ENCODE measurements around the gene TARBP1.
"Not testable (repeated sequence)": the region's sequence is repeated elsewhere in the genome, so short reads cannot be mapped to it uniquely, and the experiment has no call there.

The TARBP1 gene, protein sequence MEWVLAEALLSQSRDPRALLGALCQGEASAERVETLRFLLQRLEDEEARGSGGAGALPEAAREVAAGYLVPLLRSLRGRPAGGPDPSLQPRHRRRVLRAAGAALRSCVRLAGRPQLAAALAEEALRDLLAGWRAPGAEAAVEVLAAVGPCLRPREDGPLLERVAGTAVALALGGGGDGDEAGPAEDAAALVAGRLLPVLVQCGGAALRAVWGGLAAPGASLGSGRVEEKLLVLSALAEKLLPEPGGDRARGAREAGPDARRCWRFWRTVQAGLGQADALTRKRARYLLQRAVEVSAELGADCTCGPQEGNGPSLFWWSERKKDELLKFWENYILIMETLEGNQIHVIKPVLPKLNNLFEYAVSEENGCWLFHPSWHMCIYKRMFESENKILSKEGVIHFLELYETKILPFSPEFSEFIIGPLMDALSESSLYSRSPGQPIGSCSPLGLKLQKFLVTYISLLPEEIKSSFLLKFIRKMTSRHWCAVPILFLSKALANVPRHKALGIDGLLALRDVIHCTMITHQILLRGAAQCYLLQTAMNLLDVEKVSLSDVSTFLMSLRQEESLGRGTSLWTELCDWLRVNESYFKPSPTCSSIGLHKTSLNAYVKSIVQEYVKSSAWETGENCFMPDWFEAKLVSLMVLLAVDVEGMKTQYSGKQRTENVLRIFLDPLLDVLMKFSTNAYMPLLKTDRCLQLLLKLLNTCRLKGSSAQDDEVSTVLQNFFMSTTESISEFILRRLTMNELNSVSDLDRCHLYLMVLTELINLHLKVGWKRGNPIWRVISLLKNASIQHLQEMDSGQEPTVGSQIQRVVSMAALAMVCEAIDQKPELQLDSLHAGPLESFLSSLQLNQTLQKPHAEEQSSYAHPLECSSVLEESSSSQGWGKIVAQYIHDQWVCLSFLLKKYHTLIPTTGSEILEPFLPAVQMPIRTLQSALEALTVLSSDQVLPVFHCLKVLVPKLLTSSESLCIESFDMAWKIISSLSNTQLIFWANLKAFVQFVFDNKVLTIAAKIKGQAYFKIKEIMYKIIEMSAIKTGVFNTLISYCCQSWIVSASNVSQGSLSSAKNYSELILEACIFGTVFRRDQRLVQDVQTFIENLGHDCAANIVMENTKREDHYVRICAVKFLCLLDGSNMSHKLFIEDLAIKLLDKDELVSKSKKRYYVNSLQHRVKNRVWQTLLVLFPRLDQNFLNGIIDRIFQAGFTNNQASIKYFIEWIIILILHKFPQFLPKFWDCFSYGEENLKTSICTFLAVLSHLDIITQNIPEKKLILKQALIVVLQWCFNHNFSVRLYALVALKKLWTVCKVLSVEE (N-terminal part only)

DNA sequence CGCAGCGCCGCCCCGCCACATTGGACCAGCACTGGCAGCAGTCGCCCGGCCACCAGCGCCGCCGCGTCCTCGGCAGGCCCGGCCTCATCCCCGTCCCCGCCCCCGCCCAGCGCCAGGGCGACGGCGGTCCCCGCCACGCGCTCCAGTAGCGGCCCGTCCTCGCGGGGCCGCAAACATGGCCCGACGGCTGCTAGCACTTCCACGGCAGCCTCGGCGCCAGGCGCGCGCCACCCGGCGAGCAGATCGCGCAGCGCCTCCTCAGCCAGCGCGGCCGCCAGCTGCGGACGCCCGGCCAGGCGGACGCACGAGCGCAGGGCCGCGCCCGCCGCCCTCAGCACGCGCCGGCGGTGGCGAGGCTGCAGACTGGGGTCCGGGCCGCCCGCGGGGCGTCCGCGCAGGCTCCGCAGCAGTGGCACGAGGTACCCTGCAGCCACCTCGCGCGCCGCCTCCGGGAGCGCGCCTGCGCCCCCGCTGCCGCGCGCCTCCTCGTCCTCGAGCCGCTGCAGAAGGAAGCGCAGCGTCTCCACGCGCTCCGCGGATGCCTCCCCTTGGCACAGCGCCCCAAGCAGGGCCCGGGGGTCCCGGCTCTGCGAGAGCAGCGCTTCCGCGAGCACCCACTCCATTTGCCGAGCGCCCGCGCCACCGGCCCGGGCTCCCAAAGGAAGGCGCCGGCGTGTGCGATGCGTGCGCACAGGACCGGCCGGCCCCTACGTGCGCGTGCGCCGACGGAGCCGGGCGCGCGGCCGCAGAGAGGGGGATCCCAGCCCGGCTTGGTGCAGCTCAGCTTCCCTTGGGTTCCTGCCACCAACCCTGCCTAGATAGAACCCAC, at the start of gene TARBP1:
Gene TARBP1 (minus strand): TSS at position 699 of the 829 bp plus-strand sequence. CDS start 76 bp downstream, at position 623.
- peak; percentile 73 for DNase-seq

DNA sequence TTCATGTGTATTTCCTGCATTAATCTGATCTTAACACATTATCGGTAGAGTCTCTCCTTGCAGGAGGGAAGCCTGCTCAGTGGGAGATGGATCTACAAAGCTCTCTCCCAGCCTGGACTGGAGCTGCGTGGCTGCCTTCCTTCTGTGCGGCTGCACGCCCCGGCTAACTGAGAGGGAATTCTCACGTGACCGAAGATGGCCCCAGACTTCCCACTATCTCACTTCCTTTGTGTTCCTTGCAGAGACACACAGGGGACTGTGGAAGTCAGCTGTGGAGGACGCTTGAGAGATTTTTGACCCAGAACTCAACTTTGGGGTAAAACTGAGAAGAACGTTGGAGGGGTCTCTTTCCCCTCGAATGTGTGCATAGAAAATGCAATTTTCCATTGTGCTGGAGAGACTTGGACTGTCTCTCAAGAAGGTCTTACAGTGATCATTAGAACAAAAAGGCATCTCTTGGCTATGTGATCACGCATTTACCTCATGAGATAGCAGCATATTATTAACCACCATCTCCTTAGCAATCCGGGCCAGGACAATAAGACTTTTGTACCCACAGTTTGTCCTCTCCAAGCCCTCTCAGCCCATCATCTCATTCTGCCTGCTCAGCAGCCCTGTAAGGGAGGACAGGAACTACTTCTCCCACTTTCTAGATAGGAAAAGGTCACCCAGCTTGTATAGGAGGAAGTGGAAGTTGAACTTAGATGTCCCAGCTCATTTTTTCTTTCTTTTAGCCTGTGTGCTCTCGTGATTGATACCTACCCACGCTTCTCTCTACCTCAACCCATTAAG, 49.3 kb upstream of the TARBP1 start:
- no peak for DNase-seq

GRCh38 chr1:234527346-234527745, 48.4 kb upstream of the TARBP1 start:
- no peak for DNase-seq

- peak; percentile 41 for DNase-seq
Observed at GRCh38 chr1:234526922-234527321, 47.9 kb upstream of the TARBP1 start.

- no peak for DNase-seq
Observed at GRCh38 chr1:234525099-234525799, 46.3 kb upstream of the TARBP1 start.

GRCh38 chr1:234521836-234522235, 42.9 kb upstream of the TARBP1 start:
- no peak for DNase-seq

DNA sequence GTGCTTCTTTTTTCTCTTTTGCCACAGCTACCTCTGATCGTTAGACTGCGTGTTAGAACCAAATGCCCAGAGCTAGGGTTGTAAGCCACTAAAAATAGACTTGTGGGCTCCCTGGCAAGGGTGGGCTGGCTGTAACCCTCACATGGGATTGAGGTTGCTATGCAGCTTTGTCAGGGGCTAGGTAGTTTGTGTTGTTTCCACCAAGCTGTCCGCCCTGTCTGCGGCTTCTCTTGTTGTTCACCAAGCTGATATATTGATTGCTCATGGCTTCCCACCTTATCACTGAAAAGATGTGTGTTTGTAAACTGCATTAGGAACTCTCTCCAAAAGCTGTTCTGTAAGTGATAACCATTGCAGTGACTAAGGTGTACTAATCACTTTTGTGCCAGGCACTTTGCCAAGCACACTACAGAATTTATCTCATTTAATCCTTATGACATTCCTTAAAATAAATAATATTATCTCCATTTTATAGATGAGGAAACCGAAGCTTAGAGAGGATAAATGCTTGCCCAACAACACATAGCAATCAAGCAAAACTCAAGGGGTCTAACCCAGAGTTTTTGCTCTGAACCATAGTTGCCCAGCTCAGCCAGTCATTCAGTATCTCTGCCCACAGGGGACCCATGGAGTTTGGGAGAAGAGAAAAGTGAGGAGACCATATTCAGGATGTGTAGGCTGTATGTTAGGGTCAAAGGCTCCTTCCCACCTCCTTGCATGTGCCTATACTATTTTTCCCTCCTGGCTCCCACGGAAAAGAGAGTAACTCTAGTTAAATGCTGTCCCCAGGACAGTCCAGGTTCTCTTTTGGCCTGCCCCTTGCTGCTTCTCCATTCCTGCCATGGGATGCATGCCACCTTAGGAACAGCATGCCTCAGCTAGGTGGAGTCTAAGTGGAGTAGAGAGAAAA, 42.2 kb upstream of the TARBP1 start:
- DNase-seq, result no peak

DNA sequence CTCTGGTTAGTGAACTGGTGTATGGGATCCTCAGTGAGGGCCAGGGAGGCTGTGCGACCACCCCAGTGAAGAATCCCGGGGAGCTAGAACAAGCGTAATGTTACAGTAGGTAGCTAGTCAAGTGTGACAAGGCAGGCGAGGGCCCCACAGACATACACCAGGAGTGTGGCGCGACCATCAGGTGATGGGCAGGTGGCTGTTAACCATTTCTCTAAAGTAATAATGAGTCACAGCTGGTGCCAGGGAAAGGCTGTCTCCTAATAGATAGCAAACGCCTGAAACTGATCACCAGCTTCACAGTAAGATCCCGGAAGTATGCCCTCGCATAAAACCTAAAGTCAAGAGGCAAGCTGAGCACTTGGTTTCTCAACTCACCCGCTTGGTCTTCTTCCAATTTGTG, 40.5 kb upstream of the TARBP1 start:
- DNase-seq, result no peak

DNA sequence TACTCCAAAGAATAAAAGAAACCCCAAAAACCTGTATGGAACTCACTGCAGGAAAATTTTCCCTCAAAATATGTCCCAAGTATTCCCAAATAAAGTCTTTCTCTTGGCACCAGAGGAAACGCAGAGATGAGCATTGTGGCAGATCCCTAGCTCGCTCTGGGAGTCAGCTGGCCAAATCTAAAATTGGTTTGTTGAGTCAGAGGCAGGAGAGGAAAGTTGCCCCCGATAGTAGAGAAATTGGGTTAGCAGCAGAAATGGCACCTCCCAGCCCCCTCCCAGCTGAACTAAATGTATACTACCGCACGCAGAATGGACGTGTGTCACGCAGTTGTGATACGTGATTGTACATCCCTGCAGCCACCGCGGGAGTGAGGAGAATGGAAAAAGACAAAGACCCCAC, 39.9 kb upstream of the TARBP1 start:
- DNase-seq, result no peak

- not testable (repeated sequence) for DNase-seq
Observed at GRCh38 chr1:234518086-234518485, 39.1 kb upstream of the TARBP1 start.

- no peak for DNase-seq
Observed at GRCh38 chr1:234517110-234517802, 38.3 kb upstream of the TARBP1 start.

DNA sequence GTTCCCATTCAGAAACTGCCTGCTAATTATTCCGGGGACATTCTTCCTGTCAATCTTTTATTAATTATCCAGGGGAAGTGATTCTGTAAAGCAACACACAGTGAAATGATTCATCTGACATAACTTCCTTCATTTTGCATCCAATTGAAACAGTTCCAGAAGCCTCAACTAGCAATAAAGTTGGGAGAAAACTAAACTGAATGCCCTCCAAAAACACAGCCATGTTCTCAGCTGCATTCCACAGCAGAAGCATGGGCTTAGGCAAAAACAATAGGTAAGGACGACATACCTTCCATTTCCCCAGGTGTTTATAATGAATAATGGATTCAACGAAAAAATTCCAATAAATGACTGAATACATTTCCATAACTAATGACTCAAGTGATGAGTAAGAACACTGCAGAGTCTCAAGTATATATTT, 36.9 kb upstream of the TARBP1 start:
- no peak for DNase-seq

DNA sequence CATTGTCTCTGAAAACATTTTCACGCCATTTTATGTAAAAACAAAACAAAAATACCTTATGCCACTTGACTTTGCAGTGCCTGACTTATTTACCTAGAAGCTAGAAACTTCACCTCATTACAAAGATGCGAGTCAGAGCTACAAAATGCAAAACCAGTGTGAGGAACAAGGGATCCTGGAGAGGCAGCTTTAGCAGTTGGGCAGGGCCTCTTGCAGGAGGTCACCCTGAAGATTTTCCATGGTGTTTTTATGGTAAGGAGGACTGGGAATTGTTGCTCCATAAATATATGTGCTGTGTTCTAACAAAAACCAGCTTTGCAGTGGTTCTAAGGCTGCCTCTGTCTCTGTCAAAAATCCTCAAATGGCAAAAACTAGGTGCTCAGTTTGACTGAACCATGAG, 36.4 kb upstream of the TARBP1 start:
- no peak for DNase-seq

DNA sequence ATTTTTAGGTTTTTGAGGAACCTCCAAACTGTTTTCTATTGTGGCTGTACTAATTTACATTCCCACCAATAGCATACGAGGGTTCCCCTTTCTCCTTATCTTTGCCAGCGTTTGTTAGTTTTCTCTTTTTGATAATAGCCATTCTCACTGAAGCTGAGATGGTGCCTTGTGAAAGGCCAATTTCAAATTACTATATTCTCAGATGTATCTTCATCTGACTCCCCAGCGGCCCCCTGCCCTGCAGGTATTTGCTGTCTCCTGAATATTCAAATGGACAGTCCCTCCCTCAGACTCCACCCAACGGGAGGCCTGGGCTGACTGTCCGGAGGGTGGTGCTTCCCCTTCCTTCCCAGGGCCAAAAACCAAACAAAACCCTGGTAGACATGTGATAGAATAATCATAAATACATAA, 33.5 kb upstream of the TARBP1 start:
- DNase-seq, result no peak

DNA sequence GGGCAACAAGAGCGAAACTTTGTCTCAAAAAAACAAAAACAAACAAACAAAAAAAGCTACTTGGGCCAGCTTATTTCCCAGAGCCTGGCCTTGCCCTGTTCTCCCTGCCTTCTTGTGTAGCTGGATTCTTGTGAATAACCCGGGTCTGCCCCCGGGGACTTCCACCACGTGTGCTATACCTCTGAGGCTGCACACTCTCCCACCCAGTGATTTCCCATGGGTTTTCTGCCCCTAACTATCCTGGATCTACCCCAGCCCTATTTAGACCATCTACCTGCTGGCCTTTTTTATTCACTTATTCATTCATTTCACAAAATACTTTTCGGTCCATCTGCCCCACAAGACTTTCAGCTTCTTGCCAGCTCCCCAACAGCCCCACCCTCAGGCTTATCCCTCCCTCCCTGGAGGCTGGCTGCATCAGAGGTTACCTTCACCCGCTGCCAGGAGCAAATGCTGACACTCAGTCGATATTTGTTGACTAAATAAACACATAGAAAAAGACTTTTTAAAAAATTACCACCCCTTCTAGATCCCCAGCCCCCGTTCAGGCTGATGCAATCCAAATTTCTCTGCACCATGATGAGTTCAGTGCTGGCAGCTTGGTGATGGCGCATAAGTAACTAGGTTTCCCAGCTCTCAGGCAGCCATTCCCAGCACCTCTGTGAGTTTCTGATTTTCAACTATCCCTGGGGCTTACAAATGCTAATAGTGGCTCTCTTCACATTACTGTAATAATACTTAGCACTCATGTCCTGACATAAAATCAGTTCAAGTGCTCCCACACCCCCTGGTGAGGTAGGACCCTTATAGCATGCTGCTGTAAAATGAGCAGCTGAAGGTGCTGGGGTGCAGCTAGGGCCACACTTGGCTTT, 30.7 kb upstream of the TARBP1 start:
- no peak for DNase-seq

DNA sequence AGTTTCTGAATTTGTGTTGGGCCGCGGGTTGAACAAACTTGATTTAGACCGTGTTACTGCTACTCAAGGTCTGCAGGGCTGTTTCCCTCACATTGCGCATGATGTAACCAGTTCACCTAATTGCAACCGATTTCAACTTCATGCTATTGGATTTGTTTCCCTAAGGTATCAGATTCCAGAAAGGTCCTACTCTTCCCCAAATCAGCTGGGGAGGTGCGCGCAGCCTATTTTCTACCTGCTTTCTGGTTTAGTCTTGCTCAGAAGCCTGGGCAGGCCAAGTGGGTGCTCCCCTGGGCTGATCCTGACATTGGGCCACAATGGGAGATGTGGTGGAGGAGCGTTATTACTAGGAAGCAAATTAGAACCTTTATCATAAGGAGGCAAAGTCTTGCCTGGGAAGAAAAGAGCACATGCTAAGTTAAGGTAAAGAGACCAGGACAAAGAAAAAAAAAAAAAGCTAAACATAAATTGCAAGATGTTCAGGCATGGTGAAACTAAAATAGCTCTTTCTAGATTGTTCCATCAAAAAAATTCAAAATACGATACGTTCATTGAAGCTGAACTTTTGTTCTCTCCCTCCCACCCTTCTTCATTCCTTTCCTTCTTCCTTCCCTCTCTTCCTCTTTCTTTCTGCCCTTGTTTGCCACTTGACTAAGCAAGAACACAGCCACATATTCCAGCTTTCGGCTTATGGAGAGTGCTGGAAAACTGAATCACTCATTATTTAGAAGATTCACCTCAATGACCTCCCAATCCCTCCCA, 28.8 kb upstream of the TARBP1 start:
- DNase-seq, result no peak

DNA sequence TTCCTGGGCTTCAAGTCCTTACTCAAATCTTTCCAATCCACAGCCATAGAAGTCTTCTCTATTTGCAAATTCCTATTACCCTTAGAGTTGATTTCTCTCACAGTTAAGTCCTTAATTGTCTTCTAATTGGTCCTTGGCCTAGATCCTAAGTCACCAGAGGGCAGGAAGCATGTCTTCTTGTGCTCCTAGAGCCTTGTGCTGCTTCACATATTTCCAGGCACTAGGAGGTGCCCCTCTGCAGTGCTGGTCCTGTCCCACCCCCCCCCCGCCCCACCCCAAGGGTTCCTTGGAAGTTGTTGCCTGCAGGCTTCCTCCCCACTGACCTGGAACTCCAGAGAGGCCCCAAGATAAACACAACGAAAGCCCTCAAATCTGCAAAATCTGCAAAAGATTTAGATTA, 28.1 kb upstream of the TARBP1 start:
- no peak for DNase-seq

Measured in NCI-H1694 treated with DMSO at 0.1 percent for 48 hours (cell line).